Osteoblast (primary cell): Measurements from ENCODE around the gene SLC6A13. TPM values are rescaled to one million over a fixed set of nuclear protein-coding genes. Genes with fewer than 3 reads are reported as not detected.

Source experiments
- DNase-seq: peaks from one replicate; pipeline ENCODE4 v3.0.0; 2011; ENCODE audit warnings: low spot score, mixed read lengths; ENCODE audit not compliant: insufficient read length; ENCODE audit errors: missing footprints
- H2AFZ ChIP-seq: 2 replicates; pipeline ENCODE4 v1.6.0; 2011; ENCODE audit warnings: mild to moderate bottlenecking, low read length
- H3K27ac ChIP-seq: 2 replicates; pipeline ENCODE4 v1.5.1; 2011; ENCODE audit warnings: mild to moderate bottlenecking, low read depth, low read length, moderate library complexity
- H3K27me3 ChIP-seq: 2 replicates; pipeline ENCODE4 v1.6.0; 2012; ENCODE audit warnings: mild to moderate bottlenecking, control low read depth, inconsistent platforms, low read length, moderate library complexity; ENCODE audit not compliant: insufficient read depth
- H3K36me3 ChIP-seq: 2 replicates; pipeline ENCODE4 v1.5.1; 2011; ENCODE audit warnings: mild to moderate bottlenecking, low read length, control low read depth, moderate library complexity; ENCODE audit not compliant: insufficient read depth
- H3K4me1 ChIP-seq: 2 replicates; pipeline ENCODE4 v1.5.1; 2011; ENCODE audit warnings: mild to moderate bottlenecking, low read length, control low read depth, moderate library complexity; ENCODE audit not compliant: insufficient read depth
- H3K4me2 ChIP-seq: 2 replicates; pipeline ENCODE4 v1.6.0; 2011; ENCODE audit warnings: mild to moderate bottlenecking, low read length; ENCODE audit not compliant: insufficient read depth
- H3K4me3 ChIP-seq: fragments of 200-600 bp; sonication (generic); 3 replicates; pipeline ENCODE4 v1.5.1; 2012; ENCODE audit warnings: mild to moderate bottlenecking, low read length, inconsistent platforms; ENCODE audit not compliant: insufficient read depth
- H3K79me2 ChIP-seq: 2 replicates; pipeline ENCODE4 v1.6.0; 2012; ENCODE audit warnings: mild to moderate bottlenecking, low read length, control low read depth, inconsistent platforms; ENCODE audit not compliant: insufficient read depth
- H3K9me3 ChIP-seq: 2 replicates; pipeline ENCODE4 v1.5.1; 2011; ENCODE audit warnings: low read depth, low read length, control low read depth
- H4K20me1 ChIP-seq: 2 replicates; pipeline ENCODE4 v1.6.0; 2012; ENCODE audit warnings: mild to moderate bottlenecking, low read length, control low read depth; ENCODE audit not compliant: insufficient read depth
- total RNA-seq: library from RNA; depleted of rRNA; stranded (reverse); fragments of >200 nt; gene quantifications from 2 replicates; pipeline ENCODE4 v1.2.3, GENCODE V29; 2012
- TF ChIP-seq, protein P1 (sequence below): IDR thresholded peaks from 2 replicates; pipeline ENCODE4 v1.5.1; 2011; ENCODE audit warnings: mild to moderate bottlenecking, low read depth, low read length, moderate library complexity; ENCODE audit errors: extremely low read depth

SLC6A13 gene
- total RNA-seq, 1 donor = not detected

DNA sequence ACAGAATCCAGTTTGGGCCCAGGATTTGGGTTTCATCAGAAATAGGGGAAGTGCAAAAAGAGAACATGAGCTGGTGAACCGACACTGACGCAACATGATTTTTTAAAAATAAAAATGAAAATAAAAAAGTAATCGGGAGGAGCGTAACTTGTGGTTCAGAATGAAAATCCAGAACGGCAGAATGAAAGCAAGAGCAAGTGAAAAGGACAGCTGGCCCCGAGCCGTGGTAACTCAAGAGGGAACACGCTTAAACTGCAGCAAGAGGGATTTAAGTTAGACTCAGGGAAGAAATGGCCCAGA lies 50.3 kb downstream of the SLC6A13 start:
- Histone ChIP-seq H3K9me3 (no peaks in the 10 kb centered on the region), H4K20me1 (no peaks in the 10 kb centered on the region), H2AFZ (no peak overlapping the region), H3K79me2 (no peaks in the 10 kb centered on the region), H3K4me3 (no peak overlapping the region), H3K4me2 (no peak overlapping the region), H3K4me1 (no peaks in the 10 kb centered on the region), H3K36me3 (no peaks in the 10 kb centered on the region), H3K27ac (no peak overlapping the region), H3K27me3 (peaks cover 71% of the 10 kb centered on the region)
- TF ChIP-seq, protein P1, sequence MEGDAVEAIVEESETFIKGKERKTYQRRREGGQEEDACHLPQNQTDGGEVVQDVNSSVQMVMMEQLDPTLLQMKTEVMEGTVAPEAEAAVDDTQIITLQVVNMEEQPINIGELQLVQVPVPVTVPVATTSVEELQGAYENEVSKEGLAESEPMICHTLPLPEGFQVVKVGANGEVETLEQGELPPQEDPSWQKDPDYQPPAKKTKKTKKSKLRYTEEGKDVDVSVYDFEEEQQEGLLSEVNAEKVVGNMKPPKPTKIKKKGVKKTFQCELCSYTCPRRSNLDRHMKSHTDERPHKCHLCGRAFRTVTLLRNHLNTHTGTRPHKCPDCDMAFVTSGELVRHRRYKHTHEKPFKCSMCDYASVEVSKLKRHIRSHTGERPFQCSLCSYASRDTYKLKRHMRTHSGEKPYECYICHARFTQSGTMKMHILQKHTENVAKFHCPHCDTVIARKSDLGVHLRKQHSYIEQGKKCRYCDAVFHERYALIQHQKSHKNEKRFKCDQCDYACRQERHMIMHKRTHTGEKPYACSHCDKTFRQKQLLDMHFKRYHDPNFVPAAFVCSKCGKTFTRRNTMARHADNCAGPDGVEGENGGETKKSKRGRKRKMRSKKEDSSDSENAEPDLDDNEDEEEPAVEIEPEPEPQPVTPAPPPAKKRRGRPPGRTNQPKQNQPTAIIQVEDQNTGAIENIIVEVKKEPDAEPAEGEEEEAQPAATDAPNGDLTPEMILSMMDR = no peak
- DNase-seq = no peak

DNA sequence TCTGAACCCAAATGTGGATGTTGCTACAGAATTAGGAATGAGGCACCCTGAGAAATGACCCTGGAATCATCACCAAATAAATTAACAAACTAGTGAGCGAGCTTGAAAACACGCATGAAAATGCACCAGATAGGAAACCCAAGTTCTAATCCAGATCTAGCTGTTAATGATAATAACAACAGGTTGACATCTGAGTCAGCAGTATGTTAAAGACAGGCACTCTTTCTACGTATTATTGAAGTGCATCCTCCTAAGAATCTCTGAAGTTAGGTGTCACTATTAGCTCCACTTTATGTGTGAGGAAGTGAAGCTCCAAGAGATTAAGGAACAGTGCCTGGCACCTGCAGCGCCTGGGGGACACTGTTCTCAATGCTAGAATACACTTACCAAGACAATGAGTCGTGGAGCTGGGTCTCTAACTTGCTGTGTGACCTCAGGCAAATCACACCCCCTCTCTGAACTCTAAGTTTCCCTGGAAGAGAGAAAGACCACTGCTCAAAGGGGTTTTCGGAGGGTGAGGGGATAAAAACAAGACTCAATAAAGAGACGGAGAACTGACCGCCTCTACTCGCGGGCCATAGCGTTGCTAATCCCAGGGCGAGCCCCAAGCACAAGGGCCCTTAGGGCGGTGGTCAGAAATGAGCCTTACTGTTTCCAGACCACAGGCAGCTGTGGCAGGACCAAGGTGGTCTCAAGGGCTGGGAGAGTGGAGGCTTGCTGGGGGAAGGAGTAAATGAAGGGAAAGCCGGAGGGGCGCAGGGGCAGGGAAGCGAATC lies 50.8 kb downstream of the SLC6A13 start:
- Histone ChIP-seq H2AFZ (no peak overlapping the region), H3K4me1 (no peaks in the 10 kb centered on the region), H3K36me3 (no peaks in the 10 kb centered on the region), H3K4me3 (no peak overlapping the region), H3K27me3 (peaks cover 75% of the 10 kb centered on the region), H3K79me2 (no peaks in the 10 kb centered on the region), H3K9me3 (no peaks in the 10 kb centered on the region), H3K27ac (no peak overlapping the region), H3K4me2 (no peak overlapping the region), H4K20me1 (no peaks in the 10 kb centered on the region)
- DNase-seq = no peak
- TF ChIP-seq, protein P1 = no peak

DNA sequence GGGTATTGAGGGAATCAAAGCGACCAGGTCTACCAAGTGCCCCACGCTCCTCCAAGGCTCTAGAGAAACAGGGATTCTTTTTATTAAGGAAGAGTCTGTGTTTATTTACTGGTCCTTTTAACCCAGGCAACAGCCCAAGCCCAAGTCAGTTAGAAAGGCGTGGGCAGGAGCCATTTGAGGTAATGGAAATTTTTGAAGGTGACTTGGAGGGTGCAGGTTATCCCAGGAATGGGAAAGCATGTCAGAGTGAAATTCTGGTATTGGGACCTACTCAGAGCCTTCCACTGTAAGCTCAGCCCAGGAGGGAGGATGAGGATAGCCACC lies 51.5 kb downstream of the SLC6A13 start:
- Histone ChIP-seq H3K4me2 (no peak overlapping the region), H3K4me1 (no peaks in the 10 kb centered on the region), H3K27ac (no peak overlapping the region), H4K20me1 (no peaks in the 10 kb centered on the region), H3K4me3 (no peak overlapping the region), H3K9me3 (no peaks in the 10 kb centered on the region), H3K27me3 (peaks cover 78% of the 10 kb centered on the region), H2AFZ (no peak overlapping the region), H3K36me3 (no peaks in the 10 kb centered on the region), H3K79me2 (no peaks in the 10 kb centered on the region)
- DNase-seq = no peak
- TF ChIP-seq, protein P1 = no peak

DNA sequence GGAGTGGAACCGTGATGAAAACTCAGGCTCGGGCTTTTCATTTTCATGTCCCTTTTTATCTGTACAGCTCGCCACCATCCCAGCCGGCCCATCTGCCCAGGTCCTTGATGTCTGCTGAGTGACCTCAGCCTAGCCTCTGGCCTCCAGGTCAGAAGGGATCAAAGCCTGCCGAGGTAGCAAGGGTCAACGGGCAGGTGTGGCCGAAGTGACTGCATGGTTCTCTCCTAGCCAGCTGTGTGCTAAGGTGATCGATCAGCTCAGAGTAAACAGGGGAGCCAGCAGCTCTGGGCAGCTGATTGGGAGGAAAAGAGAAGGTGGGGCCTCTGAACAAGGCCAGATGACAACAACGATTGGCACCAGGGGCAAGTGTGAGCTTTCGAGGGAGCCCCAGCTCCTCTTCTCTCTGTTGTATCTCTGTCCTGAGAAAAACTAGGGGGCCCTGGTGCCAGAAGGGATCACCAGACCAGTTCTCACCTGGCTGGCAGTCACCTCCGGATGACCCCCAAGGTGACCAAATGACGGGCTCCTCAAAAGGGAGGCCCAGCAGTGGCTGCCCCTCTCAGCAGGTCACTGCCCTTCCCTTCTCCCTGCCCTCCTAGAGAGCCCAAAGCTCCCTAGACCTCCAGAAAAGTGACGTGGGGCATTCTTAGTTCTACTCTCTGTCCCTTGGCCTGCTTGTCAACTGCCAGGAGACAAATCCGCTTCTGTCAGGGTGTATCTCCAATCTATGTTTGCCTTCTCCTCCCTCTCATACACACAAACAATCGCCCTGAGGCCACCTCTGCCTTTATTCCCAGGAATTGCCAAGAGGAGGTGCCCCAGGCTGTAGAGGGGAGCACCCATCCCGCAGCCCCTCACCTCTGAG lies 52.1 kb downstream of the SLC6A13 start:
- no peaks in the 10 kb centered on the region for H3K9me3 ChIP-seq
- no peaks in the 10 kb centered on the region for H4K20me1 ChIP-seq
- no peak overlapping the region for H3K27ac ChIP-seq
- no peaks in the 10 kb centered on the region for H3K36me3 ChIP-seq
- no peaks in the 10 kb centered on the region for H3K79me2 ChIP-seq
- no peak overlapping the region for H2AFZ ChIP-seq
- peaks cover 77% of the 10 kb centered on the region for H3K27me3 ChIP-seq
- no peak overlapping the region for H3K4me3 ChIP-seq
- TF ChIP-seq, protein P1 = no peak
- no peaks in the 10 kb centered on the region for H3K4me1 ChIP-seq
- H3K4me2 ChIP-seq = no peak overlapping the region
- DNase-seq = no peak
